NCI-H226 (cell line): Measurements from ENCODE around the gene CCDC188.

ENCODE experiments used
- DNase-seq: peaks from one replicate; pipeline ENCODE4 v3.0.0-alpha.2; 2015

Gene CCDC188

DNA sequence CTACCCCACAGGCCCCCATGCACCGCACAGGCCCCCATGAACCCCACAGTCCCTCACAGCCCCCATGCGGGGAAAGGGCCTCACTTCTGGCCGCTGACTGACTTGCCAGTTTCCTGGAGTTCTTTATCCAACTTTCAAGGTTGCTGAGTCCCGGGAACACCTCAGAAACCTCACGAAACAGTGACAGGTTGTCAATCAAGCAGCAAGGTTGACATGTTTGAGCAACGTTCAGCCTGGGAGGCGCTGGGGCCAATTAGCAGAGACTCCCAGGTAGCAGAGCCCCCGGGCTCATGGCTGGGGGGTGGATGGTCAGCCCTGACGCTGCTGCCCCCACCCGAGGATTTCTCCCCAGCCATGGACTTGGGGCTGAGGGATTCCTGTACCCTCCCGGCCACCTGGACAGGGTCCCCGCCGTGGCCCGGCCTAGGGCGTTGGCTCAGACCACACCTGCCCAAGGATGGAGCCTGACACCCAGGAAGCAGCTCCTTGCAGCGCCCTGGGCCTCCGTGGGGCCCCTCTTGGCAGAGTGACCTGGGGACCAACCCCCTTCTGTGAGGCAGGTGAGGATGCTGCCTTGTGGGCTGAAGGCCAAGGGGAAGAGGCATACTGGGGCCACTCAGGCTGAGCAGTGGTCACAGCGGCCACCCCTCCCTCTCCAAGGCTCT is 33.8 kb upstream of the CCDC188 start:
- no peak for DNase-seq

DNA sequence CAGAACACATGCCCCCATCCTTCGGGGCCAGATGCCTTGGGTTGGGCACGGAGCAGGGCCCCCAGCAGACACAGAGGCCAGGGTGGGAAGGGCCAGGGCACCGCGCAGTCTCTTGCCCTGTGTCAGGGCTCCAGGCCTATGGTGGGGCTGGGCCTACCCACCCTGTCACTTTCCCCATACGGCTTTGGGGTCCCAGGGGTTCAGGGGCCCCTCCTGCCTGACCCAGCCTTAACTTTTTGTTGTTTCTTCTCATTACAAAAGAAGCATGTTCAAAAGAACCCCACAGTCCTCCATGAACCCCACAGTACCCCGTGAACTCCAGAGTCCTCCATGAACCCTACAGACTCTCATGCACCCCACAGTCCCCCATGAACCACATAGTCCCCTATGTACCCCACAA is 33.0 kb upstream of the CCDC188 start:
- no peak for DNase-seq

DNA sequence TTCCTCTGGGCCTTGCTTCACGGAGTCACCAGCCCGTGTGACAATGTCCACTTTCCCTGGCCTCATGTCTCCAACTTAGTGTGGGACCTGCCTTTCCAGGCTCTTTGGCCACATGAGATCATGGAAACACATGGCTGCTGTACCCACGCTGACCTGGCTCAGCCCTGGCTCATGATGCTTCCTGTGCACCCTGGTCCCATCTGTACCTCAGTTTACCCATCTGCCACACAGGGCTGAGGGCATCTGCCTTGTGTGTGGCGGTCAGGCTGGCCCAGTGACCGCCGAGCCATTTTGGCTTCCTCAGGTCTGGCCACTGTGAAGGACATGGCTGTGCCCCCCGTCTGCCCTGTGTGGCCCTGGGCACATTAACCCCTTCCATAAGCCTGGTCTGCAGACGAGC is 32.2 kb upstream of the CCDC188 start:
- DNase-seq = no peak

DNA sequence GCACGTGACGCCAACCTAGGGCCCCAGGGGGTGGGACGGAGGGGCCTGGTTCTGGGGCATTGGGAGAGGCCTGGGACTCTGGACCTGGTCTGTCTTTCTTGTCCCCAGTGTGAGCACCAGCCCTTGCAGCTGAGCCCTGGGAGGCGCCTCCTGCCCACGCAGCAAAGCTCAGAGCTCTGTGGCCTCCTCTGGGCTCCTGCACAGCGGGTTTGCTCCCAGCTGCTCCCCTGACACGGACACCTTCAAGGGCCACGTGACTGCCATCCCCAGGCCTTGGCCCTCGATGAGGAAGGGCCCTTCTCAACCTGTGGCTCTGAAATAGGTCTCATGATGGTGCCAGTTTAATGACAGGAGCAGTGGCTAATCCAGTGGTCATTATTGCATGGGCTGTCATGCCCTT is 31.5 kb upstream of the CCDC188 start:
- DNase-seq = no peak

DNA sequence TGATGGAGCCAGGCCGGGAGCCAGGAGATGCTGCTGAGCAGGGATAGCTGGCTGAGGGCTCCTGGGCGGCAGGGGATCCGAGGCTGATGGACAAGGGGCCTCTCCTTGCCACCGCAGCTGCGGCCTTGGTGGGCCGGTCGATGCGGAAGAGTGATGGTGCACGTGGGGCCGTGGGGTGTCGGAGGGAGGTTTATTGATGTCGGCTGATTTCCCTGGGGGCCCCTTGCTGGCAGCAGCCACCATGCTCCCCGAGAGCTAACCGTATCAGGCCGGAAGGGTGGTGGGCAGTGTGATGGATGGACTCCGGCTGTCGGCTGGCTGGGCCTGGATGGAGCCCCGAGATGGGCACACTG is 31.0 kb upstream of the CCDC188 start:
- no peak for DNase-seq

DNA sequence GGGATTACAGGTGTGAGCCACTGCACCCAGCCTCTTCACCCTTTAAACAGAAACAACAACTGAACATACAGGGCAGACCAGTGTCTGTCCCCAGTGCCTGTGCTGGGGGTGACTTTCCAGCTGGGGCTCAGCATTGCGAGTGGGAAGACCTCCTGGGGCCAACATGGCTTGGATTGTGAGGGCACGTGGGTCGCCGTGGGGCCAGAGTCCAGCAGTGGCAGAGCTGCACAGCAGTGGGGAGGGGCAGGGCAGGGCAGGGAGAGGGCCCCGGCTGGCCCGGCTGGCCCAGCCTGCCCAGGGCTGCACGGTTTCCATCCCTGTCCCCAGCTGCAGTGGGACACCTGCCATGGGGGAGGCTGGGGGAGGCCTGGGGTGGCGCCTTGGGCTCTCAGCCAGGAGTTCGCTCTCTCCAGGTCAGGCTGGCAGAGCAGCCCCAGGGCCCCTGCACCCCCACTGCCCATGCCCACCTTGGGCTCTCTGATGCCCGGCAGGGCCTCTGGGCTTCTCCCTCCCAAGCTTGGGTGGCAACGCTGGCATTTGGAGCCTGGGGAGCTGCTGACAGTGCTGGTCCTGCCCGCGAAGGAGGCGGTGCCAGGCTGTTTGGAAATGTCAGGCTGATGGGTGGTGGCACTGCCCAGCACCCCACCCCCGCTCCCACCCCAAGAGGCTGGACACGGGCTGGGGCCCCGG is 30.5 kb upstream of the CCDC188 start:
- no peak for DNase-seq

DNA sequence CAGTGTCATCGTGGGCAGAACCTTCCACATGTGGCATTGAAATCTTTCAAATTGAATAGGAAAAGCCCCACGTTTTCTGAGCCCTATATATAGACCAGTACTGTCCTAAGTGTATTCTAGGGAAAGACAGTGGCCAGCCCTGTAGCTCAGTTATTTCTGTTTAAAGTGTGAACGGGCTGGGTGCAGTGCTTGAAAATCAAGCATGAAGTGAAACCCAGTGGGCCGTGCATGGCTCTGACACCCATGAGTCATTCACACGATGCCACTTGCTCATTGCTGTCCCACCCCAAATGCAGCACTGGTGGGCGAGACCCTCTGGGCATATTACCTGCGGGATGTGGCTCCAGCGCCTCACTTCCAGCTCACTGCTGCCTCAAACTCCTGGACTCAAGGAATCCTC is 29.8 kb upstream of the CCDC188 start:
- no peak for DNase-seq

DNA sequence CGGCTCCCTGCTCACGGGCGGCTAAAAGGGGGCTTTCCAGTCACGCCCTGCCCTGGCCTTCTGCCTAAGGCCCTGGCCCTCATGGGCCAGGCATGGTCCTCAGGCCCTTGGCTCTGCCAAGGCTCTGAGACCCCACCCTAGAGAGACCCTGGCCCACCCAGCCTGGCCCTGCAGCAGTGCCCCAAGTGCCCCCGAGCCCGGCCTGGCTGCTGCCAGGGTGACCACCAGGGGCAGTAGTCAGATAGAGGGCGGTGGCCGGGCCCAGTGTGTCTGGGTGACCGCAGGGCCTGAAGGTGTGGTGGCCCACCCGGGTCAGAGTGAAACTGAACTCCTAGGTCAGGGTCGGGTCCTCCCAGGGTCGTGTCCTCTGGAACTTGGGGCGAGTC is 29.4 kb upstream of the CCDC188 start:
- no peak for DNase-seq

DNA sequence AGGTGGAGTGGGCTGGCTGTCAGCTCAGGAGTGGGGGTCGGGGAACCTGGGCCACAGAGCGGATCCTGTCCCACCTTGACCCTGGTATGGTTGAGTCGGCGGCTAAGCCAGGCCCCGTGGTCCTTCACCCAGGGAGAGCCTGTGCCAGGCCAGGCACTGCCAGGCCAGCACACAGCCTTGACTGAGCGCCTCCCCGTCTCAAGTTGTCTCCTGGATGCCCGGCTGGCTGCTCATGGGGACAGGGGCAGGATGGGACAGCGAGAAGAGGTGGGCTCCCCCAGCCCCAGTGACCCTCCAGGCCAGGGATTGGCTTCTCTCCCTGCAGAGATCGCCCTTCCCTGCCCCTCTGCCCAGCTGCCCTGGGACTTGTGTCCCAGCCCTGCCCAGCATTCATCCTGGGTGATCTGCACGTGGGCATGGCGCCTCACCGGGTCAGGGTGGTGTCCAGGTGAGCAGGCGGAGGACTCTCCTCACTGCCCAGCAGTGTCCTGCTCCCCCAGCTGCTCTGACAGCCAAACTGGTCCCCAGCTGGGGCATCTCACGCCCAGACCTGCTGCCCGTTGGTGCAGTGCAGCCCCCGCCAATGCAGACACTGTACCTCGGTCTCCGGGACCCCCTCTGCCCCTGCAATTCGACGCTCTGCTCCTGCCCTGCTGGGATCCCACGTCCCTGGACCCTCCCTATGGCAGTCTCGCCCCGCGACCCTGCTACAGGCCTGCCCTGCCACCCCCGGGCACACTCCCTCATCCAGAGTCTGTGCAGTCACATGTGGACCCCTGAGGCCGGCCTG is 28.8 kb upstream of the CCDC188 start:
- no peak for DNase-seq

DNA sequence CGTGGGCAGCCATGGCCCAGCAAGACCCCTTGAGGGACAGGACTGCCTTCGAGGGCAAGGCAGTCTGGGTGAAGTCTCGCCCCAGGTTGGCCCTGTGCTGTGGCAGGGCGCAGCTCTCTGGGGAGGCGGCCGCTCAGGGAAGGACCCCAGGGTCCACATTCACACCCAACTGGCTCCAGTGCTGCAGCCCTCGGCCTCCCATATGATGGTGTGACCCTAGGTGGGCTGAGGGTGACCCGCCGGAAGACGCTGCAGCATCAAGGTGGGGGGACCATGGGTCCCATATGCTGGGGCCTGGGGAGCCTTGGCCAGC is 28.0 kb upstream of the CCDC188 start:
- no peak for DNase-seq

DNA sequence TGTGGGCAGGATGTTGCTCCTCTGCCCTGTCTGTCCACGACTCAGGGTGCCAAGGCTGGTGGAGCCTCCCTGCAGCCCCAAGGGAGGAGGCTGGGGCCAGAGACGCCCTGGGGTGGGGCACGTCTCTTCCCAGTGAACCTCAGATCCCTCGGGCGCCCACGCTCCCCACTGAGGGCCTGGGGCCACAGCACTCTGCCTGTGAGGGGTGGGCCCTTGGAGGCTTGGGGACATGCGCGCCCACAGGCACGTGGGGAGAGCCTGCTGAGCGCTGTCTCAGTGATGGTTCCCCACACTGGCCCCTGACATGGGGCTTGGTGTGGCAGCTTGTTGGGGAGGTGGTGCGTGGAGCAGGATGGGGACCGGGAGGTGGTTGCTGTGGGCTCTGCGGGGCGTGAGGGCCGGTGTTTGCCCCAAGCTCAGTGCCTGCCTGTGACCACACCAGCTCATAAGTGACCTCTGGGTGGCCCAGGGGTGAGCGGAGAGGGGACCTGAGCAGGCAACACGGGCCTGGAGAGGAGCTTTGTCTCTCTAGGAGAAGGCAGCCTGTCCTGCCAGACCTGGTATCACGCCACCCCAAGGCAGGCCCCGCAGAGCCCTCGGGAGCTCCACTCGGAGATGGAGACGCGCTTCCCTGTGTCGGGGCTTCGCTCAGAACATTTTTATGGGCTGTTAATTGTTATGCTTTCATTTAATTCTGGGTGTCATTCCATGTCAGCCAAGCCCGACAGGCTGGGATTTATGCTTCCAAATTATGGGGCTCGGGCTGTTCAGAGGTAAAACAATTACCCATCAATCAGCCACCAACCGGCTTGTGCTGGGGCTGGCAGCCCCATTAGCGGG is 27.4 kb upstream of the CCDC188 start:
- DNase-seq = no peak

DNA sequence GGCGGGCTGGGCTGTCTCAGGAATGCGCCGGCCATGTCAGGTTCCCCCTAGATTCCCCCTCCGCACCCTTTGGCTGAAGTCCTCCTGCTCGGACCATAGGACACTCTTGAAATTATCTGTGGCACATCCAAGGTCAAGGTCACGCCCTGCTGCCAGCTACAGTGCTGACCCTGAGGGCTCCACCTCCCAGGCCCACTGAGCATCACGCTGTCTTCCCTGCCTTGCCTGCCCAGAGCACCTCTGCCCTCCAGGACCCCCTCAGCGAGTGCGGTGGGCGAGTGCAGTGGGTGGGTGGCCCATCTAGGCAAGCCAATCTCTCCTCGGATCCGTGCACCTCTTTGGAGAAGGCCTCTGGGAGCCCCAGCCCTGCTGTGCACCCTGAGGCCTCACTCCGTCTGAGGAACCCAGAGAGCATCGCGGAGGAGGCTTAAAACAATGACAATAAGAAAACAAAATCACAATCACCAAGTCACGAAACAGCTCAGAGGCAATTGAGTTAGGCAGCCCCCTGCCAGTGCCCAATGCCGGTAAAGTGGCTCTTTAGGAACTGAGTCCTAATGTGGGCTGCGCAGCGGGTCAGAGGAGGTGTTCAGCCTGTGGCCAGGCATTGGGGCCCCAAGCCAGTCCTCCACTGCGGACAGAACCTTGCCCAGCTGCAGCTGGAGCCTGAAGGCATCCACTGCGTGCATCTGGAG is 26.5 kb upstream of the CCDC188 start:
- no peak for DNase-seq

DNA sequence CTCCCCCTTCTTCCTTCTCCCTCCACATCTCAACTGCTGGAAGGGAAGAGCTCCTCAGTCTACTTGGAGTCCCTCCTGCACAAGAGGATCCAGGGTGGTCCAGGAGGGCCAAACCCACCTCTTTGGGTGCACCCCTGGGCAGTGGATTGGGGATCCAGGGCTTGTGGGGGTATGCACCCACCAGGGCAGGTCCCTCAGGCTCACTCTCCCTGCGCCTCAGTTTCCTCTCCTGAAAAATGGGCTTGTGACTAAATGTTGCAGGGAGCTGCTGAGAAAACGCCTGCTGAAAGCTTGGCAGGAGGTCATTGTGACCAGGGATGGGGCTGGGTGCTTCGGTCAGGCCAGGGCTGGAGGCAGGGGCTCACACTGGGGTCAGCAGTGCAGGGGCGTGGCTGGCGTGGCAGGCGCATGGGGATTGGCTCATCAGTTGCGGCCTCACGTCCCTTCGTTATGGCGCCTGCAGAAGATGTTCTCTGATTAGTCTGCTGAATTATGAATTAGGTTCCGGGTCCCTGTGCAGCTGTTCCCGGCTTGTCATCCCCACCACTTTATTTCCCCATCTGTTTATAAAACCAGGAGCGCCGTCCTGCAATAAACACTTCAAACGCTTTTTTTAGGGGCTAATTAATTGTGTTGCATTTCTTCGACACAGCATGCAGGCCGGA is 25.7 kb upstream of the CCDC188 start:
- no peak for DNase-seq

DNA sequence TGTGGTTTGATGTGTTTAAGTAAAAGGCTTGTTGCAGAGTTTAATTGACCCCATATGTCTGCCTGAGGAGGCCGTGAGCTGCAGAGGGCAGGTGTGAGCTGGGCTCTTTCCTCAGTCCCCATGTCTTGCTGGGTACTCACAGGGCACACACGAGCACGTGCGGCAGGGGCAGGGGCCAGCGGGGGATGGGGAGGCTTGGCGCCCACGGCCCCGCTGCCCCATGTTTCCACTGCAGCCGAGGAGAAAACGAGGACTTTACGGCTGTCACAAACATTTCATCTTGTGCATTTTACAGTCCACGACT is 24.7 kb upstream of the CCDC188 start:
- DNase-seq = no peak

DNA sequence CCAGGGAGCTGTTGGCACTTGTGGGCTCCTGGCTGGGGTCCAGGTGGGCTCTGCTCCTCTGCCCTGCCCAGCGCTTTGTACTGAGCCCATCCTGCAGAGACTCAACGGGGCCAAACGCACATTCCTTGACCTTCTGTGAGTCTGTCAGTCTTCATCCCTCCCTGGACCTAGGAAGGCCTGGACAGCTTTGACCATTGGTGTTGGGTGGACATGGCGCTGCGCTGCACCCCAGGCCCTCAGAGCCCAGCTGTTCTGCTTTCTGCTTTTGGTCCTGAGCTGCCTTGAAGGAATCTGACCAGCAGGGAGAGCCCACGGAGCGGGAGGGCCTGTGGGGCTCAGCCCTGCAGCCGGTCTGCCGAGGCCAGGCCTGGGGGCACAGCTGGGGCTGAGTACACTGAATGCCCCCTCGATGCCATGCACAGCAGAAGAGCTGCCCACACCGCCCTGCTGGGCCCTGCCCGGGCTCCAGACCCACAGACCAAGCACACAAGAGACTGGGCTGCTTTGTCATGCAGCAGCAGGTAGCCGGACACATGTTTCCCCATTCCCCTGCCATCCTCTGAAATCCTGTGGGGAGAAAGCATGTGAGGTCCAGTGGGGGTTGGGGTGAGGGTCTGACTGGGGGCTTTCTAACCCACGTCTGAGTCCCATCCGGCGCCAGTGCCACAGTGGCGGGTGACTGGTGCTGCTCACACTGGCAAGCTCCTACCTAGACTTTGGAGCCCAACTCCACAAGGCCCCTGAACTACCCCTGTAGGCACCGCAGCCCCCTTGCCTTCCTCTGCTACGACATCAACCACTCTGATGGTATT is 24.1 kb upstream of the CCDC188 start:
- DNase-seq = no peak

DNA sequence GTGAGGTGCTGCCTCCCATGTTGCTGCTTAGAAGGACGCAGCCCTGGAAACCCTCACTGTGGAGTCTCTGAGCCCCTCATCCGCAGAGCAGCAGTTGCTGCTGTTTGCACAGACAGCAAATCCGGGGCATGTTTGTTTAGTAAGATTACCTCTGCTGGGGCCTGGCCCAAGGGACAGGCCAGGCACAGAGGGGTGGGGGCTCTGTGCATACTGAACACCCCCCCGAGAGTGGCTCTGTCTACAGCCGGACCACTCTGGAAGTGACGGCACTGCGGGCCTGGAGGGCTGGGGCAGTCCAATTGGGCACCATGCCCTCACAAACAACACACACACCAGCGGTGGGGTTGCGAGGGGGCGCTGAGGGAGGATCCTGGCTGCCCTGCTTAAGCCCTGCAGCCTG is 22.9 kb upstream of the CCDC188 start:
- no peak for DNase-seq

DNA sequence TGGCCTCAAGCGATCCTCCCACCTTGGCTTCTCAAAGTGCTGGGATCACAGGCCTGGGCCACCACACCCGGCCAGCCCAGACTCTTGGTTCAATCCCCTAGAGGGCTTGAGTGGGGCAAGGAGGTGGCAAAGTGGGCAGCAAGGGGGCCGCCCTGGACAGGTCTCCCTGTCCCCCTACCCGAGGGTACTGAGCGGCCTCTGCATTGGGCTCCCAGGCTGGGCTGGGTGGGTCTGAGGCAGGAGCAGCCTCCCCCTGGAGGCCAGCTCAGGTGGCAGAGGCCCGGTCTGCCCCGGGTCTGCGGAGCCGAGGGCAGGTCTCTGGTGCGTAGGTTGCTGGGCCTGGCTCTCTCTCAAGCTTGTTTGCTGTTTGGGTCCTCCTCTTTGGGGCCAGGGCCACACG is 22.4 kb upstream of the CCDC188 start:
- no peak for DNase-seq

DNA sequence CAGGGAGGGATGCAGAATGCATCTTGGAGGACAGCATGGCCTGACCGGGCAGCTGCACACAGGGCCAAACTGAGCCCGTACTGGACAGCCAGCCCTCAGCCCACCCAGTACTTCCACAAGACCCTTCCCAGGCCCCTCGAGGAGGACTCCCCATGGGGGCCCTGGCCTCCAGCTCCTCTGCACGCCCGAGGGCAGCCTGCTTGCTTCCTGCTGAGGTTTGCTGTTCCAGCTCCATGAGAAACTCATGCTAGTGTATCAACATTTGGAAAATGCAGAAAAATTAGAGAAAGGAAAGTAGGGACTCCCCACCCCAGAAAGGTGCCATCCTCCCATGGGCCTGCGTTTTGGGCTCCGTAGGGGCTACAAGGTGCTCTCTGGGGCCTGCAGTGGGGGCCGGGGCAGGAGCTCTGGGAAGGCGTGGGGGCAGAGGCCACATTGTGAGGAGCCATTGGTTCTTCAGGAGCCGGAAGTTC is 21.3 kb upstream of the CCDC188 start:
- no peak for DNase-seq

DNA sequence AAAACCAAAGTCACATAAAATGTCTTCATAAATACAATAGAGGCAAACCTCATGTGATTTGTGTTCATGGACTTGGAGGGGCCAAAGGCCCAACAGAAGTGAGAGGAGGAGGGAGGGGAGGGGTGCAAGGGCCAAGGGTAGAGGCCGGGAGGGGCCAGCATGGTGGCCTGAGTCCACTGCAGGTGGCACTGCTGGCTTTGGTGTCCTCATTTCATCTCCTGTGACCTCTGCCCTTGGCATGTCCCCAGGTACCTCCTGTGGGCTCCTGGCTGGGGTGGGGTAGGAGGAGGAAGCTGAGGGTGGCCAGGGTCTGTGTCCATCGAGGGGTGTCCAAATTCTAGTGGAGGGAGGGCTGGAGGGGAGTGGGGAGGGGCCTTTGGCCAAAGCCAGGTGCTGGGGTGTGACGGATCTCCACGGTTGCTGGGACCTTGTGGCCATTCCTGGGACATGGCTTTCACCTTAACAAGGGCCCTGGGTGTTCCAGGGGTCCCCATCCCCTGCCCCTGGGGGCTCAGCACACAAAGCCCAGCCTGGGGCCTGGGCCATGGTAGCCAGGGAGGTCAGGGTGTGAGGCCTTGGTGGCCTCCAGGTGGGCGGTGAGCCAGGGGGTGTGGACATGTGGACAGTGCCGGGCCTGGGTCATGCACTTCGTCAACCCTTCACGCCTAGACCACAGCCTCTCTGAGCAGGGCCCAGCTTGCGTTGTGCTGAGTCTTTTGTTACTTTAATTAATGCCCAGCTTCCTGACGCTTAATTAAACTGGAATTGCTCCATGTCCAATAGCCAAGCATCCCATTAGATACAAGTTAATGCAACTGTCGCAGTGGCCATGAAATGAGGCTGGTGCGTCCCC is 20.7 kb upstream of the CCDC188 start:
- DNase-seq = no peak

DNA sequence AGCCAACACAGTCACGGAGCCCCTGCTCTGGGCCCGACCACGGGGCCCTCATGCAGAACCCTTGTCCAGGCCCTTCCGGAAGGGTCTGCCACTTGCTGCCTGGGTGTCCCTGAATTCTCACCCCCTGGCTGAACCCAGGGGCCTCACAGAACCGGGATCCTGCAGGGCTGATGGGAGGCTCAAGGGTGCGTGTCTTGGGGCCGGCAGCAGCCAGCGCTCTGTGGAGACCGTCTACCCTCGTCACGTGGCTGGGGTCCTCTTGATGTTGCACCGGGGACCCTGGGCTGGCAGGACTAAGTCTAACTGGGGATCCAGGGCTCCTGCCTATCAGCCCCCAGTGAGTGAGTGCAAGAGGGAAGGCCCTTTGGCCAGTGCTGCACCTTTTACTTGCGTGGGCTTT is 19.3 kb upstream of the CCDC188 start:
- no peak for DNase-seq
